ENCODE measurements around the gene HOXA13.

HOXA13 gene

DNA sequence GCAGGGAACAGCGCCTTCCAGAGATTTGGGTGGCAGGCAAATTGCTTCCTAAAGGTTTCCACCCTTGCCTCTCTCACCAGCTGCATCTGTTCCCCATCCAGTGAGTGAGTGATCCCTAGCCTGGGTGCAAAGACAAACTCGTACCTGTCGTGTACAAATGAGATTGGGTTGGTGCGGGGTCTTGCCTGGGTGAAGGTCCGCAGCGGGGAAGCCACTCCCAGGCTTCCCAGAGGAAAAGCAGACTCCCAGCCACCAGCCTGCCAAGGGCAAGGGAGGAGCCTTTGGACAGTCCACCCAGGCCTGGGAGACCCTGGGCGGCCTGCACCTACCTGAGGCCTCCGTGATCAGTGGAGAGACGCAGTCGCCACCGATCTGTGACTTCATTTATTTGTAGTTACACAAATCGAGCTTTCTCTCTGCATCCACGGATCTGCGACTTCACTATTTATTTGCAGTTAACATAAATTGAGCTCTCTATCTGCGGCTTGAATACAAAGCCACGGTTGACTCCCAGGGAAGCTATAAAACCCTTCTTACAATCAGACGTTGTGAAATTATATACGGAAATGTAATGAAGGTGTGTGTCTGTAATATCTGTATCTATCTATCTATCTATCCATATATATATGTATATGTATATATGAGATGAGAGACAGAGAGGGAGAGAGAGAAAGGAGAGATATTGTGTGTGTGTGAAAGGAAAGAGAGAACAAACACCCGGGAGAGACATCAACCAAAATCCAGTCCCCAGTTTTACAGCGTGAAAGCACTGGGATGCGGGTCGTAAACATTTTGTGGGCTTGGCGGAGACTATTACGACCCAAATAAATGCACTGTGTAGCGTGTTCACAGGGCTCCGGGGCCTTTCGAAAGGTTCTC lies 40.4 kb downstream of the HOXA13 start:
- DNase-seq (ENCODE audit: low read depth, low spot score), result no peak

- DNase-seq (ENCODE audit: low read depth, low spot score), result no peak
Measured at GRCh38 chr7:27158436-27159265, 41.2 kb downstream of the HOXA13 start.

GRCh38 chr7:27157702-27158431 lies 42.0 kb downstream of the HOXA13 start:
- DNase-seq (ENCODE audit: low read depth, low spot score), result no peak

DNA sequence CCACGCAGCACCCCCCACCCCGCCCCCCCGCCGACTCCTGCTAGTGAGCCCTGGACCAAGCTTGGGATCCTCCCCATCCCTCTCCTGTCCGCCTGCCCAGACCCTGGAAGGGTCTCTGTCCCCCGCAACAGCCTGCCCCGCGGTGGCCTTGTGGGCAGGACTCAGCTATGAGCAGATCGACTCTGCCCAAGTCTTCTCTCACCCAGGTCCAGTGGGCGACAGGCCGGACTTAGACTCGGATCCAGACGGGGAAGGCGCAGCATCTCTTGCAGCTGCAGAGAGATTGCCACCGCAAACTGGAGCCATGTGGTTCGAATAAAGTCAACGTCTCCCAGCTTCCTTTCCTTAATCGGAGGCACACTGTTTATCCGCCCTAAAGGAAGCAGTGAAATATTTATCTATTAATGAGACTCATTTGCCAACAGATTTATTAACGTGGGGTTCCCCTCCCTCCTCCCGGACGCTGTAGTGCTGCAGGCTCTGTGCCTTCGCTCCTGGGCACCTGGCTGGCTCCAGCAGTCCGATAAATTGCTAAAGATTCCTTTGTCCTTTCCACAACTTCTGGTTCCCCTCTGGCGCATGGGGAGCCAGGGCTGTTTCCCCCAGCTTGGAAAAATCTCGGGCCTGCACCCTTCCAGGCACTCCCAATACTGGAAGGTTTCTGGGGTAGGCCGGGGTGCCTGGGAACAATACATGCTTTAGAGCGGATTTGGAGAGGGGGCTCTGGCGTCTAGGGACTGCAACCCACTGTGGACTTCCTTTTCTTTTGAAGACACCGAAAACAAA lies 42.8 kb downstream of the HOXA13 start:
- DNase-seq (ENCODE audit: low read depth, low spot score), result no peak

DNA sequence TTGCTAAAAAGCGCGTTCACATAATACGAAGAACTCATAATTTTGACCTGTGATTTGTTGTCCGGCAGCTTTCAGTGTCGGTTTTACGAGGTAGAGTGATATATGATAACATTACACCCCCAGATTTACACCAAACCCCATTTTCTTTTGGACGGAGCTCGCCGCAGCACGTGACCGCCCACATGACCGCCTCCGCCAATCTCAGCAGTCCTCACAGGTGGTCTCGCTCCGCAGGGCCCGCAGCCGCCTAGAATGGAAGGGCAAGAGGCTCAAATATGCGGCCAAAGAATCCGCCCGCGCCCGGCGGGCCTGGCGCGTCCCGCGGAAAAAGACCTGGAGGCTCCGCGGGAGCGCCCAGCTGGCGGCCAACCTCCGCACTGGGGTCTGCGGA lies 43.4 kb downstream of the HOXA13 start, which contains the start of gene HOXA7:
HOXA7 (minus strand) TSS at position 168 of the 391 bp plus-strand sequence; CDS start at position 38, 130 bp downstream.
- DNase-seq (ENCODE audit: low read depth, low spot score), result no peak

DNA sequence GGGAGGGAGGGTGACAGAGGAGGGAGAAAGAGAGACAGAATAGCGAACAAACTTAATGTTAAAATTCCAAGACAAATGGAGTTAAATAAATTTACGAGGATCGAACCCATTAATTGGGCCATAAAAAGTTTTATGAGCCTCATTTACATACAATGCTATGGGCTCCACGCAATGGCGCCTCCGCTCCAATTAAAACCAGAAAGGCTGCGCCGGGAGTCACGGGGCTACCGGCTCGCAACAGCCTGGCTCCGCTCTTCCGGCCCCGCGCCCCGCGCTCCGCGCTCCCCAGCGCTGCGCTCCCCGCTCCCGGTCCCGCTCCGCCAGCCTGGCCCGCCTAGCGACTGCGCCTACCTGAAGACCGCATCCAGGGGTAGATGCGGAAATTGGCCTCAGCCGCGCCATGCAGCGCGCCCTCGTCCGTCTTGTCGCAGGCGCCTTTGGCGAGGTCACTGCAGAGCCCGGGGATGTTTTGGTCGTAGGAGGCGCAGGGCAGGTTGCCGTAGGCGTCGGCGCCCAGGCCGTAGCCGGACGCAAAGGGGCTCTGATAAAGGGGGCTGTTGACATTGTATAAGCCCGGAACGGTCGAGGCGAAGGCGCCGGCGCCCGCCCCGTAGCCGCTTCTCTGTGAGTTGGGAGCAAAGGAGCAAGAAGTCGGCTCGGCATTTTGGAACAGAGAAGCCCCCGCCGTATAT lies 43.9 kb downstream of the HOXA13 start:
- DNase-seq (ENCODE audit: low read depth, low spot score), result no peak

DNA sequence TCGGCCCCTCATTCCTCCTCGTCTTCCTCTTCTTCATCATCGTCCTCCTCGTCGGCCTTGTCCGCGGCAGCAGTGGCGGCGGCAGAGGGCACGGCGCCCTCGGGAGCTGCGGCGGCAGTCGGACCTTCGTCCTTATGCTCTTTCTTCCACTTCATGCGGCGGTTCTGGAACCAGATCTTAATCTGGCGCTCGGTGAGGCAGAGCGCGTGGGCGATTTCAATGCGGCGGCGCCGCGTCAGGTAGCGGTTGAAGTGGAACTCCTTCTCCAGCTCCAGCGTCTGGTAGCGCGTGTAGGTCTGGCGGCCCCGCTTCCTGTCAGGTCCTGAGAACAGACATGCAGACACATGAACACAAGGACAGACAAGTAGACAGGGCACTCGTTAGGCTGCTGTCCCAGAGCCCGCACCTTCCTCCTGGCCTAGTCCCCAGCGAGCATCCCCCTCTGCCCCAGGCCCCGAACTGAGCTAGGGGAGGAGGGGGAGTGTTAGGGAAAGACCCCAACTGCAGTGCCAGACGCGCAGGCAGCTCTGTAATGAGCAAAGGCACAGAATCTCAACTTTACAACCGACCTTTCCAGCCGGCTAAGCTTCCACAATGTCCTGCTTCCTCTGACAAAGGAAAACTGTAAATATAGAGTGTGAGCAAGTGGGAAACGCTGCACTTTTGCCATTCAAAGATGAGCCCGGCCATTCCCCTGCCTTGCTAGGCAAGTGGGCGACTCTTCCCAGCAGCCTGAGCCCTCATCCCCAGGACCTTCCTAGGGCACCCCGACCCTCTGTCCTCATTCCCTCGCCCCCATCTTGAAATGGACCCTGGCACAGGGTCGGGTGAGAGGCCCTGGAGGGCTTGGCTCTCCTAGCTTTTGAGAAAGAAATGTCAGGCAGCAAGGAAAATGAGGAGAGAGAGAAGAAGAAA lies 44.7 kb downstream of the HOXA13 start:
- no peak for DNase-seq (ENCODE audit: low read depth, low spot score)

DNA sequence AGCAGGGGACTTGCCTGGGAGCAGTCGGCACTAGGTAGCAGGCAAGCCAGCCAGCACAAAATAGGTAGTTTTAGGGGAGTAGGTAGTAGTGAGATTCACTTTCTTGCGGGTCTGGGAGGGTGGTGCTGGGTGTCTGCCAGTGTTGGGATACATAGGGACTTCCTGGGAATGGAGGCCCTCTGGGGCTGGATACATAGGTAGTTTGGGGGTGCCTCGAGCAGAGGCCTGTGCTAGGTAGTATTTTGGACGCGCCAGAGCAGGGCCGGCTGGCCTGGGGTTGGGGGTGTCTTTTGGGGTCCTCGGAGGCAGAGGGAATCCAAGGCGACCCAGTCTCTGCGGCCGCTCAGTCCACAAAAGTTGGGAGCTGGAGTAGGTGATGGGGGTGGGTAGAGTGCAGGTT lies 45.5 kb downstream of the HOXA13 start:
- no peak for DNase-seq (ENCODE audit: low read depth, low spot score)

GRCh38 chr7:27153526-27153925 lies 46.4 kb downstream of the HOXA13 start:
- no peak for DNase-seq (ENCODE audit: low read depth, low spot score)

GRCh38 chr7:27152816-27153442 lies 47.0 kb downstream of the HOXA13 start:
- DNase-seq (ENCODE audit: low read depth, low spot score), result no peak

DNA sequence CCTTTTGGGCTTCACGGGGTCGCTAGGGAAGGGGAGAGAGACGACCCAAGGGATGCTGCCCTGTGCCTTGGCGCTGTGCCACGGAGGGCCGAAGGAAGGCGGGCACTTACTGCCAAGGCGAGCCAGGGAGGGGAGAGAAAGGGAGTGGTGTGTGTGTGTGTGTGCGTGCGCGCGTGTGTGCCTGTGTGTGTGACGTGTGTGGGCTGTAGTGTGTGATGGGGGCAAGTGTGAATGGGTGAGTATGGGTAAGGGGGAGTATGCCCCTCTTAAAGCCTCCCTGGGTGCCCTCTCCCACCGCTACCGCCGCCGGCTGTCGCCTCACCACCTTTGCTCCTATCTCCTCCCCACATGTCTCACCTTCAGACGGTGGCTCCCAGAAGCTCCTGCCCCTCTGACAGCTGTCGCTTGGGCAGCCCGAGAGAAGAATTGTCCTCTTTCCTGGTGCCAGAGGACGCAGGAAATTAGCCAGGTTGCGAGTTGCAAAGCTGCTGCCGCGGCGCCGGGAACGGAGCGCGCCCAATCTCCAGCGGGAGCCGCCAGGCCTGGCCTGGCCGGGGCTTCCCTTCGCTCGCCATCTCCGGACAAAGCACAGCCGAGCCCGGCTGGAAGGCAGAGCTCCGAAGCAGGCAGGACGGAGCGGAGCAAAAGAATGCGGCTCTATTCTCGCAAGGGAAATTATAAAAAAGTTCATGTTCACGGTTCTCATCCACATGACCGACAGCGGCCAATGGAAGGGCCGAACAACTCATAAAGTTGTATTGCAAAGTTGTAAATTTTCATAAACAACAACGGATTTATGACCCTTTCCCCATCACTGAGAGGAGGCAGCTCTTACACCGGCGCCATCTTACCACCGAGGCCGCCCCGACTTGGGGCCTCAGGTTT lies 47.7 kb downstream of the HOXA13 start, which contains the start of gene HOXA3:
HOXA3 (minus strand) TSS at position 653 of the 885 bp plus-strand sequence. CDS start 41,943 bp downstream, outside the sequence.
- DNase-seq (ENCODE audit: low read depth, low spot score), result no peak

DNA sequence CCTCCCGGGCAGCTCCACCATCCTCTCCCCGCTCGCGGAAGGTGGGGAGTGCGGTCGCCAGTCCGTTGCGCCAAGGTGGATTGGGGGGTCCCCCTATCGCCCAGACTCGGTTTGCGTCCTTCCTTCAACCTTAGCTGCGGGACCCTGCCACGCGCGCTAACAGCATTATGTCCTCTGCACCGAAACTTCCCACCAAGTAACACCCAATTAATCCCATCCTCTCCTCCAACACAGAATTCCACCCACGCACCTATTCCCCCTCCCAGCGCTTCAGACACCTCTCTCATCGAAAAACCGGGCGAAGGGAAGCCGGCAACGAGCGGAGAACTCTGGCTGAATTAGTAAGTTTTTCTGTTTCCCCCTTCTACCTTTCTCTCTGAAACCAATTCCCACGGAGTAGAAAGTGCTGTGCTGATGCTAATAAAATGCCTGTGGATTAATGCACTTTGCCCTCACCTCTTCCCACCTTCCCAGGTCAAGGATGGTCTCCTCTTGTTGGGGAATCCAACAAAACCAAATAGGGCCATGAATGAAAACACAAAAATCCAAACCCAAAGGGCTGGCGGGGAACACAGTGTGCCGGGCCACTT lies 48.5 kb downstream of the HOXA13 start:
- no peak for DNase-seq (ENCODE audit: low read depth, low spot score)

DNA sequence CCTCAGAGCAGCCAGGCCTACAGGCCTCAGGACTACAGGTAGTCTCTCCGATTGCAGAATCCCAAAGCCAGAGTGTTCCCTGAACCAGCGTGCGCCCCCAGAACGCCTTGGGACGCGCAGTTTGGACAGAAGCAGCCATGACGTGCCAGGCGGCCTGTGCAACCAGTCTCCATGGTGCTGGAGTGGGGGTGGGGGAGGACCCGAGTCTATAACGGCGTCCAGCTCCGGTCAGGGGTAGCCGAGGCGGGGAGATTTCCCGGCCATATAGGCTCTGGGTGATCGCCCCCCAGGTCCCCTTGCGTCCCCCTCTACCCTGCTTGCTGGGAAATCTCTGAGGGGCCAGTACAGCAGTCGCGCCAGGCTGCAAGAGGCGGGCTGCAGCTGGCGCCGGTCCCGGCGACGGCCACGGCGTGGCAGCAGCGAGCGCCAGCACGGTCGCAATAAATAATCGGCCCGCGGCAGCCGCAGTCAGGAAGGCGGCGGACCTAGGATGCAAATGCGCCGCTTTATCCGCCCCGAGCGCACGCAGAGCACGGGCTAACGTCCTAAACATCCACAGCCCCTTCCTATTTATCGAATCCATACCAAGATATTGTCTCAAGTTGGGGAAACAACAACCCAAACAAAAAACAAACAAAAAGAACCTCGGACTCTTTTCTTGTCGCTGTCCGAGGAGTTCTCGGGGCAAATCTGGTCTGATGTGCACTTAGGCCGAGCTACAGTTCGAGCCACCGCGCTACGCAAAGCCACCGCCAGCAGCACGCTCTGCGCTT lies 49.1 kb downstream of the HOXA13 start:
- no peak for DNase-seq (ENCODE audit: low read depth, low spot score)

DNA sequence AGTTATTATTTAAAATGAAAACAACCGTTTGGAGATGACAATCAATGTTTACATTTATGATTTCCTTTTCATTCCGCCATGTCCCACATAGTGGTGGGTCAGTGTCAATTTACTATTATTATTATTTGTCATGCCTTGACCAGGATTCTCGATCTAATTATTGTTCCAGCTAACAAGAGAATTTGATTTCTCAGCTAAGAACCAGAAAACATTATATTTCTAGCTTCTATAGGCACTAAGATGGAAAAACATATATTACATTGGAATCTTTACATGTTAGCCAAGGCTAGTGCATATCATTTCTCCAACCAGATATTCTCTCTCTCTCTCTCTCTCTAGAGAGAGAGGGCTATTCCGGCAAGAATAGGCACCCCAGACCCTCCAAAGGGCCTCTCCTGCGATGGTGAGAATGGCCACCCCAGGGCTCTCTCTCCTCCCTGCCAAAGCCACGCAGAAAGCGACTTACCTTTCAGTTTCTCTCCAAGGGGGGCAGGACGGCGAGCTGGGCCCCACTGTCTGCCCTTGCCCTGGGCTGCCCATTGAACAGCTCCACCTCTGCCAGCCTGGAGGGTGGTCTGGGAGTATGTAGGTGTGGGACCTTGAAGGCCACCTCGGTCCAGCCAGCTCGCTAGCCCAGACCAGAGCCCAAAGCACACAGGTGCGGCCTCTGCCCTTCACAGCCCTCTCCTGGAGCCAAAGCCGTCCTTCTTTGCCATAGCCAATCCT lies 49.9 kb downstream of the HOXA13 start:
- no peak for DNase-seq (ENCODE audit: low read depth, low spot score)

DNA sequence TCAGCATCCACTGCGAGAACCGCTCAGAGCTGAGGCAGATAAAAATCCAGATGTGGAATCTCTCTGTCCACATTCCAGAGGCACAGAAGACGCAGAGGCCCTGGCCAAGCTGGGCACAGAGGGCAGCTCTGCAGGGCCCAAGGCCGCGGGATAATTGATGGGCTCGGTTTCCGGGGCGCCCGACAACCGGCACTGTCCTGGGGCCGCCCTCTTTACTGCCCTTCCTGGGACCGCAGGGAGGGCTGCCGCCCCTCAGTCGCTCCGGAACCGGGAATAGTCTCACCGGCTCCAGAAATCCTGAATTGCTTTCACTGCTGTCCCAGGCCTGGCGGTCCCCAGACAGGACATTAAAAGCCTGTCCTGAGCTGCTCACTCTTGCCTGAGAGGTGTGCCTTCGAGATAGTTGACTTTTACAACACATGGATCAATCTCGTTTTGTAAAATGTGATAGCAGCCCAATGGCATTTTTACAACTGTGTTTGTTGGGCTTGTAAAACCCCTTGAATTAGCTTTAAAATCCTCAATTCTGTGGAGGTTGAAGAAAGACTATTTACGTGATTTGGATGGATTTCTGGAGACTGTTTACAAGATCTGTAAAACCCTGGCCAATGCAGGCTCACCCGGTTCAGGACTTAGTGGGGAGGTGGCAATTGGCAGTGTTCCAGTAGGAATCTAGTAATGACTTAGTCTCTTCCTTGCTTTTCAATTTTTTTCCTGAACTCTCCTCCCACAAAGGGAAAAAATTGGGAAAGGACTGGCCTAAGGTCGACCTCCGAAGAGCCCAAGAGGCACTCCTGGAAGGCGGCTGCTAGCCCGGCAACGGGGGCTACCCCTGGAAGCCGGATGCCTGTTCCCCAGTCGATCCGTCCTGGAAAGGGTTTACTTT lies 50.9 kb downstream of the HOXA13 start:
- no peak for DNase-seq (ENCODE audit: low read depth, low spot score)

All from brain pericyte (primary cell).